Hepatic stellate cell (primary cell): ENCODE data around the gene ABL1.

ENCODE experiments used
- DNase-seq: peaks from one replicate; pipeline ENCODE4 v3.0.0; 2011; ENCODE audit warnings: low spot score

The ABL1 gene

GRCh38 chr9:130933114-130934046 is 98.3 kb downstream of the ABL1 start:
- peak; percentile 93 for DNase-seq

DNA sequence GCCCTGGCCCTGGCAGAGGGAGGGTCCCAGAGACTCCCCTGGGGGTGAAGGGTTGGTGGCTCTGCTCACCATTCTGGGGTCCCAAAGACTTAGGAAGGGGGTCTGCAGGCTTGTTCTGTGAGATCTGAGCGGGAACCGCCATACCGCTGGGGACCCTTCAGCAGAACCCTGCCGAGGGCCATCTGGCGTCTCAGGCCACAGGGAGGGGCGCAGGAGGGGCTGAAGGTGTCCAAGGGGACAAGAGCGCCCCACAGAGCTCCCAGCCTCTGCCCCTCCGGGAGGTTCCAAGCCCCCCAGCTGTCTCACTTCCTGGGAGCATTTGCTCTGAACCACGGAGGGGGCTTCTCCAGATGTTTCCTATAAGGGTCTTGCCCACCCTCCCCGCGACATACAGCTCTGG is 99.2 kb downstream of the ABL1 start:
- no peak for DNase-seq

GRCh38 chr9:130934702-130935647 is 99.9 kb downstream of the ABL1 start:
- no peak for DNase-seq

GRCh38 chr9:130935648-130936271 is 100.7 kb downstream of the ABL1 start:
- peak; percentile 42 for DNase-seq

DNA sequence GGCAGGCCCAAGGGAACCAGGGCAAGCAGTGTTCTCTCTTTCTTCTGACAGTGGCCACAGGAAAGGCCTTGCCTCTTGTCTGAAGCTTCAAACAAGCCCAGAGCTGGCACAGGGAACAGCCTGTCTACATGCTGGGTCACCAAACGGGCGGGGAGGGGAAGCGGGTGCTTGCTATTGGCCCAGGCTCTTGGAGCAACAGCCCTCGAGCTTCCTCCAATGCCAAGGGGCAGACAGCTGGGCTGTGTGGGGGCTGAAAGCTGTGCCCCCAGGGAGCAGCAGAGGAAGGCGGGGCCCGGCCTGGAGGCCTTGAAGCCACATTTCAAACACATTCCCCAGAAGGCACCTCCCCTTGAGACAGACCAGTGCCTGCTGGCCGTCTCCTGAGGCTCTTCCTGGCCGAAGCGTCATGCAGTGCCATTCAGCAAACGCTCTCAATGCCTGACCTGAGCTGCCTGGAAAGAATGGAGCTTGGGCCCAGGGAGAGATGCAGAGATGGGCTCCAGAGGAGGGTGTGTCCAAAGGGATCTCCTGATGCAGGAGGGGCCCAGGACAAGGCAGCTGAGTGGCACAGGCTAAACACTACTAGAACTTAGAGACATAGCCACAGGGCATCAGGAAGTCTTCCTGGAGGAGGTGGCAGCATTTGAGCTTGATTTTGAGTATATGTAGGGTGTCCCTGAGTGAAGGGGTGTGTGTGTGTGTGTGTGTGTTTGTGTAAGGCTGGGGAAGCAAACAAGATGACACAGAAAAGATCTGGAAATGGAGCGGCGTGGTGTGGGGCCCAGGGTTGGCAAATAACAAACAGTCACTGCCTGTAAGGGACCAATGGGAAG is 101.4 kb downstream of the ABL1 start:
- DNase-seq, result peak; percentile 90
